Dedifferentiated amniotic fluid mesenchymal stem cell (primary cell): ENCODE data around the gene NT5M.
"Not testable (repeated sequence)": the region's sequence is repeated elsewhere in the genome, so short reads cannot be mapped to it uniquely, and the experiment has no call there.

Experiments
- DNase-seq: peaks from one replicate; pipeline ENCODE4 v3.0.0-alpha.2; 2016; ENCODE audit errors: extremely low spot score

Gene NT5M

GRCh38 chr17:17377071-17377967 lies 74.1 kb downstream of the NT5M start:
- DNase-seq, result no peak

- no peak for DNase-seq
Measured at GRCh38 chr17:17379197-17379991, 76.2 kb downstream of the NT5M start.

- no peak for DNase-seq
Measured at GRCh38 chr17:17380145-17380925, 77.2 kb downstream of the NT5M start.

- no peak for DNase-seq
Measured at GRCh38 chr17:17381446-17382064, 78.4 kb downstream of the NT5M start.

DNA sequence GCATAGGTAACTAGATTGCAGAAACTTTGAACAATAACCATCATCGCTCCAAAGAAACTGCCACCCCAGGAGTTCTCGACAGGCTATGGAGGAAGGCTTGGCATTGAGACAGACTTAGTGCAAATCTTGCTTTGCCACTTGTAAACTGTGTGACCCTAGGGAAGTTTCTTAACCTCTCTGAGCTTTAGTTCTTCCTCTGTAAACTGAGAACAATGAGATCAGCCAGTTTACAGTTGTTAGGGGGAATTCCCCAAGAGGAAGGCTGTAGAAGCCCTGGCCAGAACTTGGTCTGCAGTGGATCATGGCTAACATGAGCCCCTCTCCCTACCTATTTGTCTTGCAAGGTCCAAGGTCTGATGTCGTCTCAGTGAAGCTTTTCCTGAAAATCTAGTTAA lies 78.9 kb downstream of the NT5M start:
- no peak for DNase-seq

- DNase-seq, result no peak
Measured at GRCh38 chr17:17382971-17383370, 79.8 kb downstream of the NT5M start.

GRCh38 chr17:17383431-17384290 lies 80.5 kb downstream of the NT5M start:
- DNase-seq, result not testable (repeated sequence)

DNA sequence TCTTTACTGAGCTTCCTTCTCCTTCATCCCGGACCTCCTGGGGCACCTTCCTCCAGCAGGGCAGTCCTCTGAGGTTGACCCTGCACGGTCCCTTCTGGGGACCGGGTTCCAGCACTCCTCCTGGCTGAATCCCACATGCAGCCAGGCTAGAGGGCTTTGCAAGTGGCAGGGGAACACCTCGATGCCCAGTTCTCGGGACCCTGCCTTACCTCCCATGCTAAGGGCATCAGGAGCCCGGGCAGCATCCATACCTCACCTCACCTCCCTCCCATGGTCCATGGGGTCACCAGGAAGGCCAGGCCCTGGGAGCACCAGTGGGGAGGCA lies 81.1 kb downstream of the NT5M start:
- DNase-seq, result no peak

GRCh38 chr17:17384961-17385360 lies 81.8 kb downstream of the NT5M start:
- DNase-seq, result no peak

GRCh38 chr17:17385491-17385890 lies 82.3 kb downstream of the NT5M start:
- DNase-seq, result no peak

GRCh38 chr17:17386094-17386800 lies 83.1 kb downstream of the NT5M start:
- no peak for DNase-seq

DNA sequence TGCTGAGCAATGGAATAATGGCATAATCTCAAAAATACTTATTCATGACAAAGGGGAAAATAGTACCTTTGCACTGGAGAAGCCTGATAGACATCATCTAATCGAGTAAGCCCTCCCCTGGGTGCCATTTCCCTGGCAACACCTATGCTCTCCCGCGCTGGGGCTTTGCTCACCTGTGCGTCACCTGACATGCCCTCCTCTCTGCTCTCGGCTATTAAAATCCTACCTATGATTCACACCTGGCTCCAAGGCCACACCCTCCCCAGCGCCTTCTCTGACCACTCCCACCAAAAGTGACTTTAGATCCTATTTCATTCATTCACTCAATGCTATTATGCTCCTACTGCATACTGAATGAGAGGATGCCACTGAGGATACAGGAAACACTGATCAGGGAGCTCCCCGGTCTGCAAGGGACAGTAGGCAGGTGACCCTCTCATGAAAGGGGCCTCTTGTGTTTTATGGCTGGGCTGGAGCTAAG lies 83.9 kb downstream of the NT5M start:
- DNase-seq, result no peak

GRCh38 chr17:17387498-17388362 lies 84.6 kb downstream of the NT5M start:
- DNase-seq, result no peak

DNA sequence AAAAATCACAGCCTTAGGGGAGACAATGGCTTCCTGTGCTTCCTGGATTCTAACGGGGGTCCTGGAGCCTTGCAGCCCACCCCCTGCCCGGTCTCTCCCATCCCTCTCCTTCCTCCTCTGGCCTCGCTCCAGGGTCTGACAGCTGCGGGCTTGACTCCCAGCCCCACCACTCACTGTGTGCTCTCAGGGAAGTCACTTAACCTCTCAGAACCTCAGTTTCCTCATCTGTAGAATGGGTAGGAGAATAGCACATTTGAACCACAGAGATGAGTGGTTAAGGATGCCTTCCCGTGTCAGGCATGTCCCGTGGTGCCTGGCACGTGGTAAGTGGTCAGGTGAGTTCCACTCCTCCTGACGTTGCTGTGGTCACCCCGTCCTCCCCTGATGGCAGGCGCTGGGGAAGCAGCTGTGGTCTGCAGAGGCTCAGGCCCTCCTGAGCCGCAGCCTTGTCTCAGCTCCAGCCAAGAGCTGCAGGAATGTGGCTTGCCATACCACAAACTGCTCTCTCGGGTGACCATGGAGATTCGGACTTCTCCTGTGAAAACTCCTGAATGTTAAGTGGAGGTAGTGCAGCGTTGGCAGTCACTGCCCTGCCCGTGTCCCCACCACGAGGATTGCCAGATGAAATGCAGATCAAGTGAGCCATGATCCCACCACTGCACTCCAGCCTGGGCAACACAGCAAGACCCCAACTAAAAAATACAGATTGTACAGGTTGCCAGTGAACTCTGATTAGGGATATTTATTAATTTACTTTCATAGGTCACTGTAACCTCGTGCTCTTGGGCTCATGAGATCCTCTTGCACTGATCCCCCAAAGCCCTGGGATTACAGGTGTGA lies 85.7 kb downstream of the NT5M start:
- no peak for DNase-seq

GRCh38 chr17:17391668-17392370 lies 88.6 kb downstream of the NT5M start:
- no peak for DNase-seq

- no peak for DNase-seq
Measured at GRCh38 chr17:17393976-17394375, 90.8 kb downstream of the NT5M start.

- DNase-seq, result no peak
Measured at GRCh38 chr17:17394494-17394893, 91.3 kb downstream of the NT5M start.
